Tibial artery (tissue), 4 donors: ENCODE results near the gene HGS.

Experiments
- DNase-seq, 2 donors: peaks; one replicate each; pipeline ENCODE4 v3.0.0-alpha.2; 2019
- H3K27ac ChIP-seq, 2 donors: fragments of 200-600 bp; sonication (generic) in 1 of 2; 1 replicate in 1 of 2; 2 replicates in 1 of 2; pipeline ENCODE4 v1.5.1; 2018 to 2019; ENCODE audit warnings: mild to moderate bottlenecking in 1 of 2
- H3K27me3 ChIP-seq, 2 donors: fragments of 200-600 bp; sonication (generic) in 1 of 2; one replicate each; pipeline versions ENCODE4 v1.5.1 to v1.6.0; 2016 to 2019
- H3K36me3 ChIP-seq, 3 donors: fragments of 200-600 bp; sonication (generic) in 2 of 3; one replicate each; pipeline ENCODE4 v1.5.1; 2016 to 2019; ENCODE audit warnings: mild to moderate bottlenecking in 2 of 3
- H3K4me1 ChIP-seq, 4 donors: fragments of 200-600 bp; sonication (generic) in 2 of 4; 1 replicate in 3 of 4; 2 replicates in 1 of 4; pipeline ENCODE4 v1.5.1; 2016 to 2019
- H3K4me3 ChIP-seq, 2 donors: fragments of 200-600 bp; sonication (generic) in 1 of 2; 1 replicate in 1 of 2; 2 replicates in 1 of 2; pipeline ENCODE4 v1.5.1; 2018 to 2019; ENCODE audit warnings: mild to moderate bottlenecking in 2 of 2
- H3K9me3 ChIP-seq, 3 donors: fragments of 200-600 bp; sonication (generic) in 1 of 3; one replicate each; pipeline ENCODE4 v1.5.1; 2016 to 2019
- intact Hi-C: fragments of 100-400 bp; cut with DNase I; formaldehyde crosslinking; loops from one replicate; pipeline ENCODE4 v1.15.0; 2023; ENCODE audit warnings: low total_unique reads
- TF ChIP-seq, protein P1 (sequence below), 2 experiments: fragments of 200-600 bp in 1 of 2; fragments of 450-650 bp in 1 of 2; IDR thresholded peaks; one replicate each; pipeline ENCODE4 v1.5.1; 2017 to 2019; ENCODE audit warnings: antibody characterized with exemption in 2 of 2, mild to moderate bottlenecking in 1 of 2, moderate library complexity in 1 of 2

HGS gene

DNA sequence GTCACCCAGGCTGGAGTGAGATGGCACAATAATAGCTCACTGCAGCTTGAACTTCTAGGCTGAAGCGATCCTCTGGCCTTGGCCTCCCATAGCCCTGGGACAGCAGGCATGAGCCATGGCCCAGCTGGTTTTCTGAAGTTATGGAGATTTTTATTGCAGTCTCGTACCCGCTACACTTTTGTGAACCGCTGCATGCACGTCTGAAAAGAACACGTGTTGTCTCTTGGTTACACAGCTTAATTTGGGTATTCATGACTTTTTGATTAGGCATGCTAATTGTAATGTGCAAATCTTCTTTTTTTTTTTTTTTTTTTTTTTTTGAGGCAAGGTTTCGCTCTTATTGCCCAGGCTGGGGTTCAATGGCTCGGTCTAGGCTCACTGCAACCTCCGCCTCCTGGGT is 41.6 kb downstream of the HGS start:
- Histone ChIP-seq H3K4me3 (no peak overlapping the region), H3K4me1 (peaks cover 0 to 14% (median 9%) of the 10 kb centered on the region in 4 donors), H3K27ac (no peak overlapping the region), H3K36me3 (no peaks in the 10 kb centered on the region), H3K27me3 (peaks cover 0 to 34% of the 10 kb centered on the region in 2 donors), H3K9me3 (no peaks in the 10 kb centered on the region)
- DNase-seq: no peak
- TF ChIP-seq, protein P1, sequence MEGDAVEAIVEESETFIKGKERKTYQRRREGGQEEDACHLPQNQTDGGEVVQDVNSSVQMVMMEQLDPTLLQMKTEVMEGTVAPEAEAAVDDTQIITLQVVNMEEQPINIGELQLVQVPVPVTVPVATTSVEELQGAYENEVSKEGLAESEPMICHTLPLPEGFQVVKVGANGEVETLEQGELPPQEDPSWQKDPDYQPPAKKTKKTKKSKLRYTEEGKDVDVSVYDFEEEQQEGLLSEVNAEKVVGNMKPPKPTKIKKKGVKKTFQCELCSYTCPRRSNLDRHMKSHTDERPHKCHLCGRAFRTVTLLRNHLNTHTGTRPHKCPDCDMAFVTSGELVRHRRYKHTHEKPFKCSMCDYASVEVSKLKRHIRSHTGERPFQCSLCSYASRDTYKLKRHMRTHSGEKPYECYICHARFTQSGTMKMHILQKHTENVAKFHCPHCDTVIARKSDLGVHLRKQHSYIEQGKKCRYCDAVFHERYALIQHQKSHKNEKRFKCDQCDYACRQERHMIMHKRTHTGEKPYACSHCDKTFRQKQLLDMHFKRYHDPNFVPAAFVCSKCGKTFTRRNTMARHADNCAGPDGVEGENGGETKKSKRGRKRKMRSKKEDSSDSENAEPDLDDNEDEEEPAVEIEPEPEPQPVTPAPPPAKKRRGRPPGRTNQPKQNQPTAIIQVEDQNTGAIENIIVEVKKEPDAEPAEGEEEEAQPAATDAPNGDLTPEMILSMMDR (IDR thresholded peaks at IDR 0.05): no peak
- intact Hi-C loops: no loop called here

GRCh38 chr17:81726004-81726403 is 42.2 kb downstream of the HGS start:
- H3K27ac ChIP-seq: no peak overlapping the region
- H3K9me3 ChIP-seq: no peaks in the 10 kb centered on the region
- no peak for DNase-seq
- intact Hi-C loops: no loop called here
- no peaks in the 10 kb centered on the region for H3K36me3 ChIP-seq
- no peak overlapping the region for H3K4me3 ChIP-seq
- H3K4me1 ChIP-seq: peaks cover 0 to 19% (median 10%) of the 10 kb centered on the region in 4 donors
- TF ChIP-seq, protein P1 (IDR thresholded peaks at IDR 0.05): no peak
- peaks cover 0 to 34% of the 10 kb centered on the region in 2 donors for H3K27me3 ChIP-seq

- intact Hi-C loops: no loop called here
- Histone ChIP-seq H3K27me3 (peaks cover 0 to 39% of the 10 kb centered on the region in 2 donors), H3K4me1 (peaks cover 0 to 23% (median 13%) of the 10 kb centered on the region in 4 donors), H3K4me3 (no peak overlapping the region), H3K9me3 (no peaks in the 10 kb centered on the region), H3K36me3 (no peaks in the 10 kb centered on the region), H3K27ac (no peak overlapping the region)
- DNase-seq: no peak
- TF ChIP-seq, protein P1 (IDR thresholded peaks at IDR 0.05): no peak
Measured at GRCh38 chr17:81727324-81728031, 43.7 kb downstream of the HGS start.

GRCh38 chr17:81733507-81734404 is 49.9 kb downstream of the HGS start:
- TF ChIP-seq, protein P1 (IDR thresholded peaks at IDR 0.05): peak; percentile 87 to 96
- Histone ChIP-seq H3K27ac (no peak overlapping the region), H3K4me3 (no peak overlapping the region), H3K9me3 (no peaks in the 10 kb centered on the region), H3K4me1 (peaks cover 0 to 28% (median 13%) of the 10 kb centered on the region in 4 donors), H3K36me3 (no peaks in the 10 kb centered on the region), H3K27me3 (peaks cover 0 to 62% of the 10 kb centered on the region in 2 donors)
- peak; percentile 68 to 83 for DNase-seq
- intact Hi-C loops: no loop called here

DNA sequence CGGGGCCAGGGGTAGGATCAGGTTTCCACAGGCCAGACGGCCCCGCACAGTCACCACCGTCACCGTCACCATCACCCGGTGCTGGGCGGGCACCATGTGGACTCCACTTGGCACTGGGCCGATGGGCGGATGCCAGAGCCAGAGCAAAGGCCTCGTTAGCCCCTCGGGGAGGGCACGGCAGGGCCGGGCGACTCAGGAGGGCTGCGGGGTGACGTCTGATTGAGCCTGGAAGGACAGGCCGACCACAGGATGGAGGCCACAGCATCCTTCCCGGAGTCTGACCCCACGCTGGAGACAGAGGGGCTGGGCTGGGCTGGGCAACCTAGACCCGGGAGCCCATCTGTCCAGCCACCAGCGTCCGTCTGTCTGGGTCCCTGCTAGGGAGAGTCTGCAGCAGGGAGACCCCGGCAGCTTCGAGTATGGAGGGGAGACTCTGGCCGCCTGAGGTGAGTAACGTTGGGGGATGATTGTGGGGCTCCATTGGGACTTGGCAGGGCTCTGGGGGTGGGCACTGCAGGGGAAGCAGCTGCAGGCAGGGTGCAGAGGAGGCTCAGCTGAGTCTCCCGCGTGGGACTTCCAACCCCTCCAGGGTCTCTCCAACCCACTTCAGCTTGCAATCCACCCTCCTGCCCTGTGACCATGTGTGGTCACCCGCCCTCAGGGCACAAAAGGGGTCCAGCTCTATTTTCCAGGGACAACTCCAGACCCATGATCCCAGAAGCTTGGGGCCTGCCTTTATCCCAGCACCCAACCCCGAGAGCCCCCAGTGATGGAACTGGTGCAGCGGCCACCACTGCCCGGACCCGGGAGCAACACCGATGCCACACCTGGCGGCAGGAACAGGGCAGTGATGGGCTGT is 50.8 kb downstream of the HGS start:
- TF ChIP-seq, protein P1 (IDR thresholded peaks at IDR 0.05): no peak
- DNase-seq: no peak

More for the DNA sequence above, 50.8 kb downstream of the HGS start:
- peaks cover 0 to 28% (median 13%) of the 10 kb centered on the region in 4 donors for H3K4me1 ChIP-seq
- H3K36me3 ChIP-seq: no peaks in the 10 kb centered on the region
- no peak overlapping the region for H3K27ac ChIP-seq
- intact Hi-C loops: no loop called here
- H3K9me3 ChIP-seq: no peaks in the 10 kb centered on the region
- peaks cover 0 to 54% of the 10 kb centered on the region in 2 donors for H3K27me3 ChIP-seq
- no peak overlapping the region for H3K4me3 ChIP-seq
